Measurements from ENCODE around the gene SIRT6. TPM values are rescaled to one million over a fixed set of nuclear protein-coding genes. Genes with fewer than 3 reads are reported as not detected.

Gene SIRT6
- total and polyA plus RNA-seq, 9 of the 15 experiments (the other 6 are each of a cell fraction or from before 2014, with no cell fraction given), result 1.4 to 41.1 (median 10.2) TPM

- peak; percentile 82 for TF ChIP-seq MITF (IDR thresholded peaks at IDR 0.05)
- TF ChIP-seq ARID1B (IDR thresholded peaks at IDR 0.05), result peak; percentile 94
- TF ChIP-seq SOX6 (IDR thresholded peaks at IDR 0.05), result peak; percentile 93
- TF ChIP-seq NFE2L1 (tag; IDR thresholded peaks at IDR 0.05; ENCODE audit: borderline replicate concordance, low read depth), result peak; percentile 63
- 0 out of 2 replicates have a peak, but pooled peaks have one; percentile 40 for TF ChIP-seq MYNN (IDR thresholded peaks at IDR 0.05)
- TF ChIP-seq MYNN (CRISPR knock-in tag; IDR thresholded peaks at IDR 0.05), result no peak
- TF ChIP-seq FOXM1 (IDR thresholded peaks at IDR 0.05; ENCODE audit: low read depth), result peak; percentile 74
- no peak for TF ChIP-seq FOXM1 (CRISPR knock-in tag; IDR thresholded peaks at IDR 0.05; ENCODE audit: low read depth)
- TF ChIP-seq KLF16 (IDR thresholded peaks at IDR 0.05), result peak; percentile 82; the same call in 1 of the 2 replicates
- TF ChIP-seq BHLHE40 (IDR thresholded peaks at IDR 0.05; ENCODE audit: low read length), result peak; percentile 85
- no peak for TF ChIP-seq HINFP (tag; conservative IDR thresholded peaks at IDR 0.05; ENCODE audit: low read depth)
- TF ChIP-seq NRF1 (conservative IDR thresholded peaks at IDR 0.05 in 1 of 2, IDR thresholded peaks at IDR 0.05 in 1 of 2), result 0 out of 4 replicates have a peak, but pooled peaks of 1 of the 2 experiments have one; percentile 4
- TF ChIP-seq ZFP36 (IDR thresholded peaks at IDR 0.05; ENCODE audit: low read depth, low read length, partially characterized antibody), result no peak
- no peak for TF ChIP-seq XRCC5 (IDR thresholded peaks at IDR 0.05; ENCODE audit: low read depth, low read length)
- TF ChIP-seq DPF2 (IDR thresholded peaks at IDR 0.05), result peak; percentile 92
- TF ChIP-seq SMAD2 (IDR thresholded peaks at IDR 0.05; ENCODE audit: low read depth, low read length), result no peak
- peak; percentile 83 for TF ChIP-seq SMARCE1 (IDR thresholded peaks at IDR 0.05)
- peak; percentile 63 to 79 for TF ChIP-seq MNT (conservative IDR thresholded peaks at IDR 0.05)
- TF ChIP-seq CTCF (IDR thresholded peaks at IDR 0.05 in 2 of 3, conservative IDR thresholded peaks at IDR 0.05 in 1 of 3; ENCODE audit: insufficient read depth in 2 of 3, low read depth in 1 of 3, low read length in 3 of 3), result no peak
- TF ChIP-seq STAT5A (IDR thresholded peaks at IDR 0.05; ENCODE audit: borderline replicate concordance, low read length), result peak; percentile 84
- TF ChIP-seq TCF3 (CRISPR knock-in tag; IDR thresholded peaks at IDR 0.05), result peak; percentile 90
- peak; percentile 80 for TF ChIP-seq HMBOX1 (IDR thresholded peaks at IDR 0.05)
- peak; percentile 63; the same call in 1 of the 2 replicates for TF ChIP-seq OTX1 (CRISPR knock-in tag; IDR thresholded peaks at IDR 0.05)
Measured at GRCh38 chr19:4130744-4131438, 51.5 kb downstream of the SIRT6 start (continued).

All from K562 (cell line).